GM21717 (cell line): Measurements from ENCODE around the gene MRPL38.
A peak's percentile ranks its signal among the peaks of the same experiment; 100 is the strongest.
"Not testable (repeated sequence)": the region's sequence is repeated elsewhere in the genome, so short reads cannot be mapped to it uniquely, and the experiment has no call there.

ENCODE experiments used
- ATAC-seq: cut with Tn5 transposase; IDR thresholded peaks from one replicate; pipeline ENCODE4 v1.9.1; 2021; ENCODE audit warnings: mild to moderate bottlenecking, moderate library complexity; ENCODE audit not compliant: unreplicated experiment

MRPL38 gene

GRCh38 chr17:75897160-75898019 is 7.3 kb downstream of the MRPL38 start:
- ATAC-seq, result no peak

GRCh38 chr17:75896415-75897159 is 8.1 kb downstream of the MRPL38 start, which contains the start of gene TRIM65:
TRIM65 (minus strand) TSS chr17:75896951; CDS start chr17:75896937, 14 bp downstream.
- peak; percentile 39 for ATAC-seq

GRCh38 chr17:75895370-75896155 is 9.1 kb downstream of the MRPL38 start:
- no peak for ATAC-seq

- ATAC-seq, result no peak
Measured at GRCh38 chr17:75894049-75894733, 10.5 kb downstream of the MRPL38 start.

GRCh38 chr17:75893305-75894048 is 11.2 kb downstream of the MRPL38 start:
- no peak for ATAC-seq

- ATAC-seq, result no peak
Measured at GRCh38 chr17:75892556-75893224, 12.0 kb downstream of the MRPL38 start.

GRCh38 chr17:75891605-75892555 is 12.8 kb downstream of the MRPL38 start:
- no peak for ATAC-seq

- no peak for ATAC-seq
Measured at GRCh38 chr17:75891022-75891604, 13.6 kb downstream of the MRPL38 start.

GRCh38 chr17:75889454-75889853 is 15.2 kb downstream of the MRPL38 start:
- no peak for ATAC-seq

GRCh38 chr17:75888484-75888883 is 16.2 kb downstream of the MRPL38 start:
- ATAC-seq, result no peak

GRCh38 chr17:75885860-75886259 is 18.8 kb downstream of the MRPL38 start:
- not testable (repeated sequence) for ATAC-seq

GRCh38 chr17:75885431-75885830 is 19.3 kb downstream of the MRPL38 start:
- ATAC-seq, result no peak

GRCh38 chr17:75881678-75882454 is 22.8 kb downstream of the MRPL38 start:
- ATAC-seq, result no peak

- no peak for ATAC-seq
Measured at GRCh38 chr17:75880266-75880665, 24.4 kb downstream of the MRPL38 start.

- no peak for ATAC-seq
Measured at GRCh38 chr17:75878174-75878998, 26.3 kb downstream of the MRPL38 start, which contains the start of gene TRIM47. TRIM47 (minus strand) TSS chr17:75878581; CDS start chr17:75878548, 33 bp downstream.

- no peak for ATAC-seq
Measured at GRCh38 chr17:75877752-75878173, 26.9 kb downstream of the MRPL38 start.
